GM21526 (cell line): ENCODE measurements around the gene SHC2.
"Not testable (repeated sequence)": the region's sequence is repeated elsewhere in the genome, so short reads cannot be mapped to it uniquely, and the experiment has no call there.

Experiments
- ATAC-seq: cut with Tn5 transposase; IDR thresholded peaks from one replicate; pipeline ENCODE4 v1.9.1; 2021; ENCODE audit warnings: moderate library complexity; ENCODE audit not compliant: unreplicated experiment, low FRiP score

The SHC2 gene

GRCh38 chr19:449916-450315 is 10.9 kb downstream of the SHC2 start:
- no peak for ATAC-seq

- ATAC-seq: no peak
Observed at GRCh38 chr19:447816-448560, 12.8 kb downstream of the SHC2 start.

- ATAC-seq: no peak
Observed at GRCh38 chr19:447064-447426, 13.8 kb downstream of the SHC2 start.

GRCh38 chr19:444677-445210 is 16.1 kb downstream of the SHC2 start:
- no peak for ATAC-seq

GRCh38 chr19:443005-443404 is 17.8 kb downstream of the SHC2 start:
- no peak for ATAC-seq

GRCh38 chr19:442085-442484 is 18.7 kb downstream of the SHC2 start:
- ATAC-seq: no peak

- no peak for ATAC-seq
Observed at GRCh38 chr19:441213-441836, 19.5 kb downstream of the SHC2 start.

GRCh38 chr19:440391-441212 is 20.2 kb downstream of the SHC2 start:
- no peak for ATAC-seq

- no peak for ATAC-seq
Observed at GRCh38 chr19:439167-439900, 21.5 kb downstream of the SHC2 start.

- no peak for ATAC-seq
Observed at GRCh38 chr19:438416-438958, 22.3 kb downstream of the SHC2 start.

GRCh38 chr19:437041-437440 is 23.8 kb downstream of the SHC2 start:
- ATAC-seq: no peak

GRCh38 chr19:436413-436950 is 24.4 kb downstream of the SHC2 start:
- ATAC-seq: no peak

GRCh38 chr19:435707-436412 is 25.0 kb downstream of the SHC2 start:
- ATAC-seq: no peak

GRCh38 chr19:435056-435706 is 25.7 kb downstream of the SHC2 start:
- no peak for ATAC-seq

GRCh38 chr19:434152-434960 is 26.5 kb downstream of the SHC2 start:
- ATAC-seq: no peak

- ATAC-seq: no peak
Observed at GRCh38 chr19:430701-431100, 30.1 kb downstream of the SHC2 start.

- no peak for ATAC-seq
Observed at GRCh38 chr19:428149-428548, 32.7 kb downstream of the SHC2 start.

GRCh38 chr19:427675-428074 is 33.2 kb downstream of the SHC2 start:
- ATAC-seq: not testable (repeated sequence)
